ENCODE measurements around the gene STK38. TPM values are rescaled to one million over a fixed set of nuclear protein-coding genes. Genes with fewer than 3 reads are reported as not detected.

STK38 gene
- total RNA-seq, 1 experiment from 2014 or later: 20.1 TPM

GRCh38 chr6:36560822-36561221 is 13.5 kb upstream of the STK38 start:
- no peak for ATAC-seq
- Histone ChIP-seq H2AFZ (ENCODE audit: low read depth, low read length, poor library complexity, severe bottlenecking) (no peak overlapping the region), H3K36me3 (ENCODE audit: control insufficient read depth in 1 of 2, insufficient read depth in 2 of 2, low read length in 2 of 2) (no peaks in the 10 kb centered on the region), H3K9me2 (ENCODE audit: insufficient read depth) (no peaks in the 10 kb centered on the region), H3K9me3 (ENCODE audit: control insufficient read depth in 1 of 2, insufficient read depth in 1 of 2, low read depth in 1 of 2, low read length in 2 of 2) (no peaks in the 10 kb centered on the region), H3K4me3 (replicated peaks in 1 of 2; ENCODE audit: low read depth in 1 of 2, low read length in 2 of 2) (no peak overlapping the region), H3K79me2 (ENCODE audit: insufficient read depth, low read length) (no peaks in the 10 kb centered on the region), H3K27me3 (ENCODE audit: insufficient read depth, low read length) (no peaks in the 10 kb centered on the region), H3K27ac (ENCODE audit: low read depth, low read length) (no peak overlapping the region), H3K9ac (ENCODE audit: low read length) (no peak overlapping the region), H4K20me1 (ENCODE audit: insufficient read depth) (no peaks in the 10 kb centered on the region), H3K4me1 (ENCODE audit: control insufficient read depth in 1 of 2, insufficient read depth in 2 of 2, low read length in 2 of 2) (no peaks in the 10 kb centered on the region), H3K4me2 (ENCODE audit: low read length) (no peak overlapping the region)
- BruUV-seq (replicated peaks): no TSS peak
- ChIA-PET POLR2A (interaction anchor here (0.6 kb wide), 1 partner anchor 895 kb away, joined by 3 read pairs; no protein-coding TSS in a partner anchor), CTCF (no interaction called here), RAD21 (ENCODE audit: low non-redundant PET in 1 of 2, low total read pairs in 2 of 2, uncharacterized antibody in 2 of 2, unreplicated experiment in 2 of 2) (no interaction called here)
- no peak for DNase-seq (ENCODE audit: low read depth, low spot score)
- TF ChIP-seq CTCF (IDR thresholded peaks at IDR 0.05 in 2 of 3, conservative IDR thresholded peaks at IDR 0.05 in 1 of 3; ENCODE audit: borderline replicate concordance in 1 of 3, insufficient read depth in 1 of 3, low read depth in 2 of 3, low read length in 2 of 3) (no peak), ZBTB33 (IDR thresholded peaks at IDR 0.05; ENCODE audit: extremely low read depth, insufficient replicate concordance, low read length) (no peak), REST (IDR thresholded peaks at IDR 0.05; ENCODE audit: low read depth) (no peak), FOSL1 (IDR thresholded peaks at IDR 0.05; ENCODE audit: low read depth) (no peak), SRF (IDR thresholded peaks at IDR 0.05; ENCODE audit: low read depth) (no peak), ATF3 (IDR thresholded peaks at IDR 0.05) (no peak), POLR2AphosphoS5 (IDR thresholded peaks at IDR 0.05; ENCODE audit: low read depth, low read length) (no peak), ZFX (IDR thresholded peaks at IDR 0.05) (no peak), SP1 (IDR thresholded peaks at IDR 0.05; ENCODE audit: low read depth) (no peak)
- intact Hi-C loops (cut with micrococcal nuclease): no loop called here

Measured in HCT116 (cell line).